ENCODE results near the gene ANKRD12.

DNA sequence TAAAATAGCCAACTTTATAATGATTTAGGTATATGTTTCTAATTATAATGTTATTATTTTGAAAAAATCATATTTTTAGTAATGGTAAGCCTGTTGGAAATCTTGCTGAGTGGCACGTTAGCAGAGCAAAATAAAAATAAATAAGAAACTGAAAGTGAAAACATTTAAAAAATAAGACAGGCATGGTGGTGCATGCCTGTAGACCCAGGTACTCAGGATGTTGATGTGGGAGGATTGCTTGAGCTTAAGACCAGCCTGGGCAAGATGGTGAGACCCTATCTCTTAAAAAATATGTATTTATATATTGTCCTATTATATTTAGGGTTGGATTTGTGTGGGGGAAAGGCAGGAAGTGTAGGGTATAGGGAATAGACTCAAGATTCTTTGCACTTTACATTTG is 15.8 kb upstream of the ANKRD12 start:
- TF ChIP-seq, protein P1, sequence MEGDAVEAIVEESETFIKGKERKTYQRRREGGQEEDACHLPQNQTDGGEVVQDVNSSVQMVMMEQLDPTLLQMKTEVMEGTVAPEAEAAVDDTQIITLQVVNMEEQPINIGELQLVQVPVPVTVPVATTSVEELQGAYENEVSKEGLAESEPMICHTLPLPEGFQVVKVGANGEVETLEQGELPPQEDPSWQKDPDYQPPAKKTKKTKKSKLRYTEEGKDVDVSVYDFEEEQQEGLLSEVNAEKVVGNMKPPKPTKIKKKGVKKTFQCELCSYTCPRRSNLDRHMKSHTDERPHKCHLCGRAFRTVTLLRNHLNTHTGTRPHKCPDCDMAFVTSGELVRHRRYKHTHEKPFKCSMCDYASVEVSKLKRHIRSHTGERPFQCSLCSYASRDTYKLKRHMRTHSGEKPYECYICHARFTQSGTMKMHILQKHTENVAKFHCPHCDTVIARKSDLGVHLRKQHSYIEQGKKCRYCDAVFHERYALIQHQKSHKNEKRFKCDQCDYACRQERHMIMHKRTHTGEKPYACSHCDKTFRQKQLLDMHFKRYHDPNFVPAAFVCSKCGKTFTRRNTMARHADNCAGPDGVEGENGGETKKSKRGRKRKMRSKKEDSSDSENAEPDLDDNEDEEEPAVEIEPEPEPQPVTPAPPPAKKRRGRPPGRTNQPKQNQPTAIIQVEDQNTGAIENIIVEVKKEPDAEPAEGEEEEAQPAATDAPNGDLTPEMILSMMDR (IDR thresholded peaks at IDR 0.05), result no peak
- TF ChIP-seq EP300 (IDR thresholded peaks at IDR 0.05) (no peak), POLR2AphosphoS5 (IDR thresholded peaks at IDR 0.05) (no peak), POLR2A (IDR thresholded peaks at IDR 0.05) (no peak)
